Measurements from ENCODE around the gene TRMT1.

The TRMT1 gene

GRCh38 chr19:13089857-13090507 is 26.6 kb downstream of the TRMT1 start:
- no peak for TF ChIP-seq CTCF (conservative IDR thresholded peaks at IDR 0.05; ENCODE audit: low read length)

GRCh38 chr19:13089139-13089856 is 27.2 kb downstream of the TRMT1 start:
- peak; percentile 53 for TF ChIP-seq CTCF (conservative IDR thresholded peaks at IDR 0.05; ENCODE audit: low read length)
- DNase-seq (ENCODE audit: low read depth), result no peak
- H3K4me3 ChIP-seq (ENCODE audit: low read length), result no peak overlapping the region

More at GRCh38 chr19:13089857-13090507, 26.6 kb downstream of the TRMT1 start:
- no peak overlapping the region for H3K4me3 ChIP-seq (ENCODE audit: low read length)
- DNase-seq (ENCODE audit: low read depth), result no peak

GRCh38 chr19:13087795-13088537 is 28.6 kb downstream of the TRMT1 start:
- no peak for DNase-seq (ENCODE audit: low read depth)
- no peak overlapping the region for H3K4me3 ChIP-seq (ENCODE audit: low read length)
- no peak for TF ChIP-seq CTCF (conservative IDR thresholded peaks at IDR 0.05; ENCODE audit: low read length)

GRCh38 chr19:13087295-13087694 is 29.2 kb downstream of the TRMT1 start:
- no peak for DNase-seq (ENCODE audit: low read depth)
- no peak for TF ChIP-seq CTCF (conservative IDR thresholded peaks at IDR 0.05; ENCODE audit: low read length)
- no peak overlapping the region for H3K4me3 ChIP-seq (ENCODE audit: low read length)

GRCh38 chr19:13086341-13086740 is 30.2 kb downstream of the TRMT1 start:
- H3K4me3 ChIP-seq (ENCODE audit: low read length), result no peak overlapping the region
- no peak for TF ChIP-seq CTCF (conservative IDR thresholded peaks at IDR 0.05; ENCODE audit: low read length)
- no peak for DNase-seq (ENCODE audit: low read depth)

- no peak for TF ChIP-seq CTCF (conservative IDR thresholded peaks at IDR 0.05; ENCODE audit: low read length)
- DNase-seq (ENCODE audit: low read depth), result no peak
- H3K4me3 ChIP-seq (ENCODE audit: low read length), result no peak overlapping the region
These were observed 30.9 kb downstream of the TRMT1 start for GRCh38 chr19:13085666-13086065.
